ENCODE data around the gene RIMS4.

The RIMS4 gene

DNA sequence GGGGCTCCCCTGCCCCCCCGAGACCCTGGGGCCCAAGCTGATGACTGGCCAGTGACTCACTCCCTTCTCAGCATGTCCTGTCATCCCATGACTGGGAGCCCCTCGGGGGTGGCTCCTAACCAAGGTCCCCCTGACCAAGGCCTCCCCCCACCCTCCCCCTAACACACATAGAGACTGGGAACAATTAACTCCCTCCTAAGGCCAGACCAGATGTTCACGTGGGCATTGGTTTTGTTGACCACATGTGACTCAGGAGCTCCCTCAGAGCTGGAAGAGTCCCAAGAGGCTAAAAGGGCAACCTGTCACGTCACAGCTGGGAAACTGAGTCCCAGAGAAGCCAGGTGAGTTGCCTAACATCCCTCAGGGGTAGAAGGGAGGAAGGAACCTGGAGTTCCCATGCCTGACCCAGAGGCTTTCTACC is 105.8 kb downstream of the RIMS4 start:
- POLR2A ChIA-PET, result no interaction called here
- CTCF ChIA-PET, result no interaction called here
- no peak for DNase-seq (ENCODE audit: extremely low spot score)
- no peak for TF ChIP-seq BHLHE40 (IDR thresholded peaks at IDR 0.05; ENCODE audit: borderline replicate concordance)
- TF ChIP-seq ELF4 (IDR thresholded peaks at IDR 0.05), result no peak
- no peak for TF ChIP-seq PKNOX1 (IDR thresholded peaks at IDR 0.05)
- no peak for TF ChIP-seq SUZ12 (IDR thresholded peaks at IDR 0.05)
- no peak for TF ChIP-seq L3MBTL2 (conservative IDR thresholded peaks at IDR 0.05)
- no peak for TF ChIP-seq TARDBP (IDR thresholded peaks at IDR 0.05)
- TF ChIP-seq FOXM1 (IDR thresholded peaks at IDR 0.05; ENCODE audit: borderline replicate concordance), result no peak
- no peak for TF ChIP-seq ARNT (IDR thresholded peaks at IDR 0.05)
- no peak for TF ChIP-seq SP1 (IDR thresholded peaks at IDR 0.05)
- no peak for TF ChIP-seq FOXA1 (IDR thresholded peaks at IDR 0.05)
- TF ChIP-seq LEF1 (IDR thresholded peaks at IDR 0.05; ENCODE audit: borderline replicate concordance), result no peak
- TF ChIP-seq FOXK2 (IDR thresholded peaks at IDR 0.05), result no peak
- no peak for TF ChIP-seq CTBP1 (IDR thresholded peaks at IDR 0.05; ENCODE audit: borderline replicate concordance)
- no peak for TF ChIP-seq HDGF (IDR thresholded peaks at IDR 0.05; ENCODE audit: borderline replicate concordance)
- TF ChIP-seq NFRKB (IDR thresholded peaks at IDR 0.05), result no peak
- TF ChIP-seq ZNF384 (IDR thresholded peaks at IDR 0.05), result no peak

- no peak for DNase-seq (ENCODE audit: extremely low spot score)
- ChIA-PET CTCF (no interaction called here), POLR2A (no interaction called here)
- TF ChIP-seq FOXK2 (IDR thresholded peaks at IDR 0.05), result no peak
- TF ChIP-seq ARNT (IDR thresholded peaks at IDR 0.05), result no peak
- TF ChIP-seq L3MBTL2 (conservative IDR thresholded peaks at IDR 0.05), result no peak
- no peak for TF ChIP-seq CTBP1 (IDR thresholded peaks at IDR 0.05; ENCODE audit: borderline replicate concordance)
- TF ChIP-seq BHLHE40 (IDR thresholded peaks at IDR 0.05; ENCODE audit: borderline replicate concordance), result no peak
- no peak for TF ChIP-seq LEF1 (IDR thresholded peaks at IDR 0.05; ENCODE audit: borderline replicate concordance)
- no peak for TF ChIP-seq TARDBP (IDR thresholded peaks at IDR 0.05)
- TF ChIP-seq FOXA1 (IDR thresholded peaks at IDR 0.05), result no peak
- TF ChIP-seq ELF4 (IDR thresholded peaks at IDR 0.05), result no peak
- TF ChIP-seq FOXM1 (IDR thresholded peaks at IDR 0.05; ENCODE audit: borderline replicate concordance), result no peak
- TF ChIP-seq NFRKB (IDR thresholded peaks at IDR 0.05), result no peak
- TF ChIP-seq SP1 (IDR thresholded peaks at IDR 0.05), result no peak
- TF ChIP-seq ZNF384 (IDR thresholded peaks at IDR 0.05), result no peak
- TF ChIP-seq HDGF (IDR thresholded peaks at IDR 0.05; ENCODE audit: borderline replicate concordance), result no peak
- TF ChIP-seq PKNOX1 (IDR thresholded peaks at IDR 0.05), result no peak
Measured at GRCh38 chr20:44703956-44704488, 106.3 kb downstream of the RIMS4 start.

DNA sequence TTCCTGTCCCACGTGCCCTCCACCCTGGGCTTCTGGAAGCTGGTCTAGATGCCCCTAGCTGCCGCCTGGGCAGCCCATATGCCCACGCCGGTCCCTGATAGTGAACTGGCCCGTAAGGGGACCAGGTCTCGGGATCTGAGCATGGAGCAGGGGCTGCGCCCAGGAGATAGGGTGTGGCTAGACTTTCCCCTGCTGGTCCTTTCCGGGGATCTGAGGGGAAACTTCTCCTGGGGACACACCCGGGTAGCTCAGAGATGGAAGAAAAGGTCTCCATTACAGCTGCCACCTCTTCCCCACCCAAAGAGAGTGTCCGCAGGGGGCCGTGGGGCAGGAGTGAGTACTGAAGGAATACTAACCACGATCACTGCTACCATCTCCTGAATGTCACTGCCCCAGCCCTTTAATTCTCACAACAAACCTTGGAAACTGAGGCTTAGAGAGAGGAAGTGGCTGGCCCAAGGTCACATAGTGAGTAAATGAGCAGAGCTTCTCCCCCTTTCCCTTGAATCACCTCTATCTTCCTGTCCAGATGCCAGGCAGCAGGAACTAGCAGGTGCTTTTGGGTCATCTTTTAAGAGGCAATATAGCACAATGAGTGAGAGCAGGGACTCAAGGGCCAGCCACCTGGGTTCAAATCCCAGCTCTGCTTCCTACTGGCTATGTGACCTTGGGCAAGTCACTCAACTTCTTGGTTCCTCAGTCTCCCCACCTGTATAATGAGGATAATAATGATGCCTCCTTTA is 107.0 kb downstream of the RIMS4 start:
- DNase-seq (ENCODE audit: extremely low spot score), result no peak
- ChIA-PET POLR2A (no interaction called here), CTCF (interaction anchor here (1.0 kb wide), 1 partner anchor 20 kb away, joined by 3 read pairs; no protein-coding TSS in a partner anchor)
- TF ChIP-seq ARNT (IDR thresholded peaks at IDR 0.05) (no peak), FOXM1 (IDR thresholded peaks at IDR 0.05; ENCODE audit: borderline replicate concordance) (no peak), NFRKB (IDR thresholded peaks at IDR 0.05) (no peak), ELF4 (IDR thresholded peaks at IDR 0.05) (no peak), CTBP1 (IDR thresholded peaks at IDR 0.05; ENCODE audit: borderline replicate concordance) (no peak), PKNOX1 (IDR thresholded peaks at IDR 0.05) (no peak)

DNA sequence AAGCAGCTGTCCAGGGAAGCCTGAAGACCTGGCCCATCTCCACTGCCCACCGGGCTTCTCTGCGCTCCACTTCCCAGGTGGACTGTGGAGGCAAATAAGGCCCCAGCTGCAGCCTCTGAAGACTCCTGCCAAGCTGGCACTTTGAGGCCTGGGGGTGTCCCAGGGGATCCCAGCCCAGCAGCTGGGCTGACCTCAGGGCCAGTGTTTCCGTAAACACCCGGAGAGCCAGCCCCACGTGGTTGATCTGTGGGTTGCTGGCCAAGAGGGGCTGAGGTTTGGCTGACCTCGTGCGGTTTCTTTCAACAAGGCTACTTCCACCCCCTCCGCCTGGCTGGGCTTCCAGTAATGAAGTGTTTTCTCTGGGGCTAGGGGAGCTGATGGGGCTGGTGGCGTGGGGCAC is 107.6 kb downstream of the RIMS4 start:
- ChIA-PET CTCF (interaction anchor here (1.0 kb wide), 1 partner anchor 19 kb away, joined by 3 read pairs; no protein-coding TSS in a partner anchor), POLR2A (no interaction called here)
- no peak for TF ChIP-seq FOXK2 (IDR thresholded peaks at IDR 0.05)
- DNase-seq (ENCODE audit: extremely low spot score), result no peak

DNA sequence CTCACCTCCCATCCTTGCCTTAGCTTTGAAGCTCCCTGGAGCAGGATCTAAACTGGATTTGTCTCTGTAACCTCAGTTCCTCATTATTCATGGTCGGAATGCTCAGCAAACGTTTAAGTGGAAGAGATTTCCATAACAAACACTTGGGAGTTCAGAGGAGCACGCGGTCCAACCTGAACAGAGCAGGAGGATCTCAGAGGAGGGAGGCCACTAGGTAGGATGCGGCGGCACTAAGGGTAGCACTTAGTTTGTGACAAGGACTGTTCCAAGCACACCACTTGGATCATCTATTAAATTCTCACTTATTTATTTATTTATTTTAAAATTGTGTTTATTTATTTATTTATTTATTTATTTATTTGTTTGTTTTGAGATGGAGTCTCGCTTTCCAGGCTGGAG is 108.5 kb downstream of the RIMS4 start:
- POLR2A ChIA-PET, result no interaction called here
- CTCF ChIA-PET, result interaction anchor here (1.4 kb wide), 1 partner anchor 17 kb away, joined by 4 read pairs; no protein-coding TSS in a partner anchor
- TF ChIP-seq ZNF384 (IDR thresholded peaks at IDR 0.05) (no peak), ELF4 (IDR thresholded peaks at IDR 0.05) (no peak), NFRKB (IDR thresholded peaks at IDR 0.05) (no peak), FOXK2 (IDR thresholded peaks at IDR 0.05) (no peak), FOXM1 (IDR thresholded peaks at IDR 0.05; ENCODE audit: borderline replicate concordance) (no peak), LEF1 (IDR thresholded peaks at IDR 0.05; ENCODE audit: borderline replicate concordance) (no peak), PKNOX1 (IDR thresholded peaks at IDR 0.05) (no peak), ARNT (IDR thresholded peaks at IDR 0.05) (no peak), CTBP1 (IDR thresholded peaks at IDR 0.05; ENCODE audit: borderline replicate concordance) (no peak), HDGF (IDR thresholded peaks at IDR 0.05; ENCODE audit: borderline replicate concordance) (no peak), FOXA1 (IDR thresholded peaks at IDR 0.05) (no peak), SP1 (IDR thresholded peaks at IDR 0.05) (no peak), BHLHE40 (IDR thresholded peaks at IDR 0.05; ENCODE audit: borderline replicate concordance) (no peak), L3MBTL2 (conservative IDR thresholded peaks at IDR 0.05) (no peak), SUZ12 (IDR thresholded peaks at IDR 0.05) (no peak)
- no peak for DNase-seq (ENCODE audit: extremely low spot score)
